Colon (tissue), 2 donors: ENCODE results near the gene VAMP3.
"Not testable (repeated sequence)": the region's sequence is repeated elsewhere in the genome, so short reads cannot be mapped to it uniquely, and the experiment has no call there.

Experiments
- FAIRE-seq: peaks from 2 replicates; lab custom pipeline; 2012; peaks lifted over from hg19 to GRCh38; lab: Jason Lieb, UNC
- donor health status: control.
- donor health status: control.

VAMP3 gene

DNA sequence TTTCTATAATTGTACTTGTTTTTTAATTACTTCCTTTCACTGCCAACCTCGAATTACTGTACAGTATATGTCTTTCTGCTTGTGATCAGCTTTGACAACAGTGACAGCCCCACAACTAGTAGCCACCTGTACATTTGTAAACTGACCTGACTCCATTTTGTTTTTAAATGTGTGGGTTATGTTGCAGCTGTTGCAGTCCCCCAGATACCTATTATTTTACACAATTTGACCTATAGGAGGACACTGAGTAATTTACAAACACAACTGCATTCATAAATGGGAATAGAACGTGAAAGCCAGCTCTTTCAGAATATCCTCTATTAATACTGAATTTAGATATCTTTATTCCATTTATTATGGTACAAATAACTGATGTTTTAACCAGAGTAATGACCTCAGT, 2.5 kb upstream of the VAMP3 start:
- no peak for FAIRE-seq

DNA sequence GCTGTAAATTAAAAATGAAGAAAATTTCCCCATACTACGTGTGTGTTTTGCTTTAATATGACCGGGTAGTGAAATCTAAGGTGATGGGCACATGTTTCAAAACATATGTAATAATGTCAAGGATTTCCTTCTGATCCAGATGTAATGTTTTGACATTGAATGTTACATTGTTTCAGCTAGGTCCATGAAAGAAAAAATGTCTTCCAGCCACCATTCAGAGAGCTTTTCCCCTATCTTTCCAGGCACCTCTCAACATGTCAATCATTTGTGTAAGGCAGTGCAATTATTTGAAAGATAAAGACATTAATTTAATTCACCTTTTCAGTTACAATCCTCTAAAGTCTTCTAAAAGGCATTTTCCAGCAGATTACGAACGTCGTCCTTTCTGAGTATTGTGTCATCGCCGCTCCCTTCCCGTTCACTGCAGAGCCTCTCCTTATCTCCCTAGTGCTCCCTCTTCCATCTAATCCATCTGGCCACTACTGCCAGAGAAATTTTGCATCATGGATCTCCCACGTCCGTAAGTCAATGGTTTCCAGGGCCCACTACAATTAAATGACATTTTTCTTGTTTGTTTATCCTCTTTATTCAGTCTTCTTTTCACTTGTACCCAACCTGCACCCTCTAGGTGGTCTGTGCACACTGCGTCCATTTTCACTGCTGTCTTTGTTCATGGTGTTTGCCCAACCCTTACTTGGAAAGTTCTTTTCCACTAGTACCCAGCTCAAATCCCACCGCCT, 1.3 kb upstream of the VAMP3 start:
- no peak for FAIRE-seq

DNA sequence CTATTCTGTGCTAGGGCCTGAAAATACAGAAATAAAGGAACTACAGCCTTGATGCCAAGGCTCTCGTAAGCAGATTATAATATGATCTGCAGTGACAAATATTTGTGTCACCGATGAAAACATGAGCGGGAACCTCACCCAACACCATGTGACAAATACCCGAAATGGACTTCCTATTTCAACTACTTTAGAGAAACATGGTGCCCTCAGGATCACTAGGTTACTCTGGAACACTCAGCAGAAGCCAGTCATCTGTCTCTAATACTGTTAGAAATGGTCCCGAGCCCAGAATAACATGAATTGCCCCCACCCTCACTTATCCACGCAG, 463 bp upstream of the VAMP3 start:
- no peak for FAIRE-seq

DNA sequence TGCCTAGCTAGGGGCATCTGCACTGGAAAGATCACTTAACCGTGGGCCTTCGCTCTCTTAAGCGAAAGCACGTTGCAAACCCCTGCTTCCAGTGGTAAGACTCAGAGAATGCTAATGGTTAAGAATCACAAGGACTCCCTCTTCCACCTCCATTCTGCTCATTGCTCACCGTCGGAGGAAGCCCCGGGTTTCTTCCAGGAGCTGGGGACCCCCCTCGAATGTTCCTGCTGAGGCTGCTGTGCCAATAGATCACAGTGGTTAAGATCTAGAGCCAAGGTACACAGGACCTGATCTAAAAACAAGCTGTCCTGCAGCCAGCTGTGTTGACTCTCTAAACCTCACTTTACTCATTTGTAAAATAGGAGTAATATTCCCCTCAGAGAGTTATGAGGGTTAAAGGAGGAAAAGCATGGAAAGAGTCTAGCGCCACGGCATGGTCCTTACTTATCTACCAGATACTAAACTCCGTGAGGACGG, 765 bp downstream of the VAMP3 start:
- no peak for FAIRE-seq

DNA sequence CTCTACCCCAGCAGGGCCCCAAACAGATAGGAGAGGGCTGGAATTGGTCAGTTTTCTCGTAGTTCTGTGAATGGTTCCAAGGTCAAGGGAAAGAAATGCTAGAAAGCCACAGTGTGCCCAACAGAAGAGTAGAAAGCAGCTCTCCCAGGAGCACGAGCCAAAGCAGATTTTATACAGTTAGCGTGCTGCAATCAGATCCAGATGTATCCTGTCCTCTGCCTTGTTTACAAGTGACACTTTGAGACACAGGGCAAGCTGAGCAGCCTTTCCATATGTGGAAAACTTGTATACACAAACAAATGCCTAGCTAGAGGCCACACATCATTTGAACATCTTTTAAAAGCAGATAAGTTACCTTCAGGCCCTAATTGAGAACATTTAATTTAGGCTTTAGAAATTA, 6.5 kb downstream of the VAMP3 start:
- no peak for FAIRE-seq

DNA sequence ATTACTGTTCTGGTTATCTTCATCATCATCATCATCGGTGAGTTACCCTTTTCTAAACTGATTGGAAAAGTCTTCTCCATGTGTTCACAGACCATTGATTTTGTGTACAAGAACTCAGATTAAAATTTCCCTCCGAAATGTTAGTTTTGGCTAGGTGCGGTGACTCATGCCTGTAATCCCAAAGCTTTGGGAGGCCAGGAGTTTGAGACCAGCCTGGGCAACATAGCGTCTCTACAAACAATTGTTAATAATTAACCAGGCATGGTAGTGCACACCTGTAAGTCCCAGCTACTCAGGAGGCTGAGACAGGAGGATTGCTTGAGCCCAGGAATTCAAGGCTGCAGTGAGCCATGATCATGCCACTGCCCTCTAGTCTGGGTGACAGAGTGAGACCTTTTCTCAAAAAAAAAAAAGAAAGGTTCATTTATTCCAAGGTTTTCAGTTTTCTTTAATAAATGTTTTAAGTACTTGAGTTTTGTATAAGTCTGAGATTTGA, 7.1 kb downstream of the VAMP3 start:
- no peak for FAIRE-seq

DNA sequence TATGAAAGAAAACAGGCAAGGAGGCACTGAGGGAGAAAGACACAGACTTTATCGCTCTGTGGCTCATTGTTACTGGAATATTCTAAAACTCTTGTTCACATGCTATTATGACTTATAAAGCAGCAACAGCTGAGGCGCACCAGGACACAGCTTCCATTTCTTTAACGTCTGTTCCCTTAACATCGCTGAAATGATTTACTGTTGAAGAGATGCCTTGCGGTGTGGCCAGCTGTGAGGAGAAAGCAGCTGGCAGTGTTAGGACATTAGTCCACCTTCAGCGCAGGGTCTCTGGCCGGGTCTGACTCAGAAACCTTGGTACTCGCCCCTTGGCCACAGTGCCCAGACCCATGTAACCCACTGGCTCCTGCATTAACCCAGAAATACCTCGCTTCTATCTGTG, 9.9 kb downstream of the VAMP3 start:
- FAIRE-seq = no peak

DNA sequence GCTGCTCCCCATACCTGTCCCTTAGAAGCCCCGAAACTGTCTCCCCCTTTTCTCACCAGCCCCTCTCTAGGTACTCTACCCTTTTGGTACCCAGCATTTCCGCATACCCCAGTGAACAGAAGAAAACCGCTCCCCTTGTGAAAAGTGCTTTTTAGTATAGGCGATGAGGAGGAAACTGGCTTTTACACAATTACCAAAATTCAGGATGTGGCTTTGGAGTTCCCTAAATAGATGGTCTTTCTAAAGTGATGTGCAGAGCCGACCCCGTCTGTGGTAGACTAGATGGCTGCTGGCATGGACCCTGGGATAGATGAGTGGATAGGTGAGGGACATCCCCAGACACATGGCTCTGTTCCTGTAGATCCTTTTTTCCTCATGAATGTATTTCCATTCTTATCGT, 10.4 kb downstream of the VAMP3 start:
- no peak for FAIRE-seq

DNA sequence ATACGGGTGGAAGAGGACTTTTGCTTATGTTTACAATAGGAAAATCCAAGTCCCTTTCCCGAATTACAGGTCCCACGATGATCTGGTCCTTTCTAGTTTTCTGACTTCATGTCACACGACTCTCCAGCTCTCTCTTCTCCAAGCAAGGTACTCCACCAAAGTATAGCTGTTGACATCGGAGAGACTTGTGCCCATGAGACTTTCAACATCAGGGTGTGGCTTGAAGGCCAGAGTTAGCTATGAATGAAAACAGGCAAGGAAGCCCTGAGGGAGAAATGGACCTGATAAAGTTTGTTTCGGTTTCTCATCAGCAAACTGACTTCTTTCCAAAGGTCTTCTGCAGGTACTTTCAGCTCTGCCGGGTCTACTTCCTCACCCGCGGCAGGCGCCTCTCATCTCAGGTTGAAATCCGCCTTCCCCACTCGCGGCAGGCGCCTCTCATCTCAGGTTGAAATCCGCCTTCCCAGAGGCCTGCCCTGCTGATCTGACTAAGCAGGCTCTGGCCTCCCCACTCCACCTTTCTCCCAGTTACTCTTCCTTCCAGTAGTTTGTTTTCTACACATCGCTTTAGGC, 10.9 kb downstream of the VAMP3 start:
- no peak for FAIRE-seq

DNA sequence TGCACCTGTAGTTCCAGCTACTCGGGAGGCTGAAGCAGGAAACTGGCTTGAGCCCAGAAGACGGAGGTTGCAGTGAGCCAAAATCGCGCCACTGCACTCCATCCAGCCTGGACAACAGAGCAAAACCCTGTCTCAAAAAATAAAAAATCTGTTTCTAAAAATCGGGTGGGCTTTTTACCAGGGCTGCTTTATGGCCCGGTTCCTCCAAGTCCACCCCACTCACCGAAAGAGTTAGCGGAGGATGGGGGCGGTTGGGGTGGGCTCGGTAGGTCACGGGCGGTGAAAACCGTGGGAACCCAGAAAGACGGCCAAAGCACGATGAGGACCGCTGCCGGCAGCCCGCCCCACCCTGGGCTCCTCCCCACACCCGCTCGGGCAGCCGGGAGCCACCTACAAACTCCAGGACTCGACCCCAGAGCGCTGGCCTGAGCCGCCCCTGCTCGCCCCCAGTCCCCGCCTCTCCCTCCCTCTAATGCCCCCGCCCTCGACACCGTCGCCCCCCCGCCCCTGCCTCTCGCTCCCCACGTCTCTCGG, 12.1 kb downstream of the VAMP3 start:
- no peak for FAIRE-seq

DNA sequence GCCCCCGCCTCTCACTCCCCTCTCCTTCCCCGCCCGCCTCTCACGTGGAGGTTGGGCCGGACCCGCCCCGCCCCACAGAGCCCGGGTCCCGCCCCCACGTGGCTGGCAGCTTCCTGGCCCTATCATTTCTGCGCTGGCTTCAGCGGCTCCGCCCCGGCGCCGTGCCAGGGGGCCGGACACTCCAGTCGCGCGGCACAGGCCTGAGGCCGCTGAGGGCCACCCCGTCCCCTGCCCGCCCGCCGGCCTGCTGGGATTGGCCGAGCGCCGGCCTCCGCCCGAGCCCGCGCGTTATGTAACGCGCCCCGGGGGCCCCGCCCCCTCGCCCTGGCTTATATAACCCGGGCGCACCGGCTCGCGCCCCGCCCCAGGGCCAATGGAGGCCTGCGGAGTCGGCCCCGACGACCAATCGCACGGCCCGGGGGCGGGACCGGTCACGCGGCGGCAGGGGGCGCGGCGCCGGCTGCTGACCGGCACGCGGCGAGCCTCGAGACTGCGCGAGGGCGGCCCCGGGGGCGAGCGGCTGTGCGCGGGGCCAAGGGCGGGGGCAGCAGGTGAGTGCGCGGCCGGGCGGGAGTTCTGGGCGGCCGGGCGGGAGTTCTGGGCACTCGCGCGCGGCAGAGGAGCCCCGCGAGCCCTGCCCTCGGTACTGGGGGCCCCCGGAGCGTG, 12.9 kb downstream of the VAMP3 start, which contains the start of gene PER3:
Gene PER3, plus strand, starts transcription at position 466 of the 666 bp plus-strand sequence. CDS start 587 bp downstream, outside the sequence.
- FAIRE-seq = no peak

DNA sequence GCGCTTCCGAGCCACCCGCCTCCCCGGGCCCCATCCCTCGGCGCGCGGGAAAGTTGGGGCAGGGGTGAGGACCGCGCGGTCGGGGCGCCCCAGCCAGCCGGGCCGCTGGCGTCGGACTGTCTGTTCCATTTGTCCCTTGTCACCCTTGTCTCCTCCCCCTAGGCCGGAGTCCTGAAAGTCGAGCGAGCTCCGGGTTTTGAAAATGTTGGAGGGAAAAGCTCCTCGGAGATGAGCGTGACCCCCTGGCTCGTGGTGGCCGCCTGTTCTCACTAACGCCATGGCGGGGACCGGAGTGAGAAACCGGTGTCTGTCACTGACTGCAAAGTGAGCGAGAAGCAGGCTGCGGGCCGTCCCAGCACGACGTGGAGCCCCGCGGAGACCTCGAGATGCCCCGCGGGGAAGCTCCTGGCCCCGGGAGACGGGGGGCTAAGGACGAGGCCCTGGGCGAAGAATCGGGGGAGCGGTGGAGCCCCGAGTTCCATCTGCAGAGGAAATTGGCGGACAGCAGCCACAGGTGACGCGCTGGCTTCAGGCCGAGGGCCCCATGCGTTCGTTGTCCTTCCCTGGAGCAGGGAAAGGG, 13.5 kb downstream of the VAMP3 start:
- no peak for FAIRE-seq

DNA sequence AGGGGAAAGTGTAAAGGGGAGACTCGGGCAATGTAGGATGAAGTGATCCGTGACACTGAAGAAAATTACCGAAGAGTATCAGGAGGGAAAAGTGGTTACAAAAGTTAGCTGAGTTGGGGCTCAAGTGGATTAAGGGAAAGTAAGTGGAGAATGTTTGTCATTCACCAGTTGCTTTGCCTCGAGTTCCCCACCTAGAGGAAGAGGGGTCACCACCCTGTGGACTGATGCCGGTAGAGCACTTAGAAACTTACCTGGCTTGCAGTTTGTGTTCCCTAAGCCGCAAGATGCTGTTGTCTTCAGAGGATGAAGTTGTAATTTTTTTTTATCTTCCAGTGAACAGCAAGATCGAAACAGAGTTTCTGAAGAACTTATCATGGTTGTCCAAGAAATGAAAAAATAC, 14.0 kb downstream of the VAMP3 start:
- no peak for FAIRE-seq

DNA sequence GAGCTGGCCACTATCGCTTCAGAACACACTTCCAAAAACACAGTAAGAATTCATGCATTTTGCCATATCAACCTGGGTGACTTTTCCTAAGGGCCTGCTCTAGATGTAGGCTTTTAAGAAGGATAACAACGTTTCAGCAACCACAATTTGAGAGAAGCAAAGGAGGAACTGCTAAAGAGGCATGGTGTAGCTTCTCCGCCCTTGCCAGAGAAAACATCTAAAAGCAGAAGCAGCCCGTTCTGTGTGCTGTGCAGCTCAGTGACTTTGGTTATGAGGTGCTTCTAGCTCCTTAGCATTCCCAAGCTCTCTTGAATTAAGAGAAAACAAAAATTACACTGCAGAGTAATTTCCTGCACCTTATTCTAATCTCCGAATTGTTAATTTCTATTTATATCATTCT, 15.7 kb downstream of the VAMP3 start:
- no peak for FAIRE-seq

DNA sequence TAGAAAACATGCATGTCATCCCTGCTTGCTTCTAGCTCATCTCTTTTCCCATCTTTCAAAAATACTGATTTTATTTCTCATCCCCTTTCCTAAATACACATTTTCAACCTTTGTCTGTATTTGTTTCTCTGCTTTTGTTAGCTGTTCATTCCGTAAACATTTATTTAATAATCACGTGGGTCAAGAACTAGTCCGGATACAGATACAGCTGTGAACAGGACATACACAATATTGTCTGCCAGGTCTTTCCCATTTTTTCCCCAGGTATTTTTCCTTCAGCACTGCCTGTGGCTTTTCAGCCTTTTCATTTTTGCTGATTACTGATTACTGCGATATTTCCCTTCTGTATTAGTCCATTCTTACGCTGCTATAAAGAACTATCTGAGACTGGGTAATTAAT, 18.7 kb downstream of the VAMP3 start:
- FAIRE-seq = no peak

DNA sequence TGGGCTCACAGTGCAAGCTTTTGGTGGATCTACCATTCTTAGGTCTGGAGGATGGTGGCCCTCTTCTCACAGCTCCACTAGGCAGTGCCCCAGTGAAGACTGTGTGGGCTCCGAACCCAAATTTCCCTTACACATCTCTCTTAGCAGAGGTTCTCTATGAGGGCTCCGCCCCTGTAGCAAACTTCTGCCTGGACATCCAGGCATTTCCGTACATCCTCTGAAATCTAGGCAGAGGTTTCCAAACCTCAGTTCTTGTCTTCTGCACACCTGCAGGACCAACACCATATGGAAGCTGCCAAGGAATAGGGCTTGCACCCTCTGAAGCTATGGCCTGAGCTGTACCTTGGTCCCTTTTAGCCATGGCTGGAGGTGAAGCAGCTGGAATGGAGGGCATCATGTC, 19.9 kb downstream of the VAMP3 start:
- FAIRE-seq = not testable (repeated sequence)

DNA sequence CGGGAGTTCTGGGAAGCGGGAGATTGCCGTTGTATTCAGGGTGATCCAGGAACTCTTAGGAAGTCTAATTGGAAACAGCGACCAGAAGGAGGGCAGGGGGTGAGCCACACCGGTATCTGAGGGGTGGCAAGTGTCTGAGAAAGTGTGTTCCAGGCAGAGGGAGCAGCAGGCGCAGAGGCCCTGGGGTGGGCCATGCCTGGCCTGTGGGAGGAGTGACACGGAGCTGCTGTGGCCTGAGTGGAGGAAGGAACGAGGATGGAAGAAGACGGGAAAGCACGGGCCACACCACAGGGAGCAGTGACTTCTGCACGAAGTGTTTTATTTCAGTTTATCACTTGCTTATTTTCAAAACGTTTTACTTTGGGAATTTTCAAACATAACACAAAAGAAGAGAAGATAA, 24.3 kb downstream of the VAMP3 start:
- no peak for FAIRE-seq

DNA sequence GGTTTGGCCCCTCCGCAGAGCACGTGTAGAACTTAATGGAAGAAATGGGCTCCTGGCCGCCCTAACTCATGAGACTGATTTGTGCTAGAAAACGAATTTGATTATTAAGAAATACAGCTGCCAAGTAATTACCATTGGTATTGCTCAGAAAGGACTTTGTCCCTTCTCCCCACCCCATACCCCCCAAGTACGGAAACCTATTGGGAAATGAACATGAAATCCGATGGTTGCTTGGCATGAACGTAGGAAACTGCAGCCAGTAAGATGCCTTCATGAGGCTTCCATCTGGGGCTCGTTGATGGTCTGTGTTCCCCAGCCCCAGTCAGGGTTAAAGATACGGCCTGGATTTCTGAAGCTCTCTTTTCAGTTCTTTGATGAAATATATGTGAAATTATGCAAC, 34.4 kb downstream of the VAMP3 start:
- FAIRE-seq = no peak

DNA sequence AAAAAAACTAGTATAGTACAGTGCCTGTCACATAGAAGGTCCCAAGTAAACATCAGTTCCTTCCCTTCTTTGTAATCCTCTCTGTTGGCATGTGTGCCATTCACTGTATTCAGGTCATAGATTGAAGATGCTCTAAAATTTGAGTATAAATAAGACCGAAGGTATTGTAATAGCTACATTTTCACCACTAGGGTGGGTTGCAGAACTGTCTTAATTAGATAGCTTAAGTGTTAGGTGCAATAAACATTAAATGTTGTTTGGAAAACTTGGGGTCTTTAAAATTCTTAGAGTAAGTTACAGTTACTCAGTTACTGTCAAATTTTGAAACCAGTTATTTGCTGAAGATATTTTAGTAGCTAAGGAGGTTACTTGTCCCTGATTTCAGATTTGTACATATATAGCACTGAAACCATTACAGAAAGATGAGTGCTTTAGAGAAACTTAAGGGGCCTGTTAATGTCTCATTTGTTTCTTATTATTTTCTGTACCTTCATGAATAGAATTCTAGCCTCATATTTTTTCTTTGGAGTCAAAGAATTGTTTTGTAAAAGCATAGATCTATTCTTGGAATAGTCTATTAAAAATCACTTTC, 37.3 kb downstream of the VAMP3 start:
- FAIRE-seq = no peak

DNA sequence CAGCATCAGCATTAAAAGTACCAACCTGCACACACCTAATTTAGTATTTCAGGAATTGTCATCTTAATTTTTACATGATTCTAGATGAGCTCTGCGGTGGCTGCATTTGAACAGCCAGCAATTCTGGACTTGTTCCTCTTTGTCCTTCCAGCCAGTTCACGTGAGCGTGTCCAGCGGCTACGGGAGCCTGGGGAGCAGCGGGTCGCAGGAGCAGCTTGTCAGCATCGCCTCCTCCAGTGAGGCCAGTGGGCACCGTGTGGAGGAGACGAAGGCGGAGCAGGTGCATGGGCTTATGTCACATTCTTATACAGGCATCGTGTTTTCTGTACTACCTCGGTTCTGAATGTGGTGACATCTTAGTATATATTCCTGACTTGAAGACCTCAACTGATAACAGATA, 38.6 kb downstream of the VAMP3 start:
- FAIRE-seq = no peak

DNA sequence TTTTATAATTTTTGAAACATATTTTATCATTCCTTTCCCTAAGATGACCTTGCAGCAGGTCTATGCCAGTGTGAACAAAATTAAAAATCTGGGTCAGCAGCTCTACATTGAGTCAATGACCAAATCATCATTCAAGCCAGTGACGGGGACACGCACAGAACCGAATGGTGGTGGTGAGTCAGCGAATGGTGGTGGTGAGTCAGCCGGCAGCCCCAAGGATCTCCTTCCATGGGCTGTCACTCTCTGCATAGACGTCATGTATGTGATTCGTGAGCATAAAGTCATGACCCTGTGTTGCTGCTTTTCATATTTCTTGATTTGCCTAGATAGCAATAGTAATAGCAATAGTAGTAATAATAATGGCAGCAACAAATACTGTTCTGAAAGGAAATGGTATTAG, 39.3 kb downstream of the VAMP3 start:
- FAIRE-seq = no peak

DNA sequence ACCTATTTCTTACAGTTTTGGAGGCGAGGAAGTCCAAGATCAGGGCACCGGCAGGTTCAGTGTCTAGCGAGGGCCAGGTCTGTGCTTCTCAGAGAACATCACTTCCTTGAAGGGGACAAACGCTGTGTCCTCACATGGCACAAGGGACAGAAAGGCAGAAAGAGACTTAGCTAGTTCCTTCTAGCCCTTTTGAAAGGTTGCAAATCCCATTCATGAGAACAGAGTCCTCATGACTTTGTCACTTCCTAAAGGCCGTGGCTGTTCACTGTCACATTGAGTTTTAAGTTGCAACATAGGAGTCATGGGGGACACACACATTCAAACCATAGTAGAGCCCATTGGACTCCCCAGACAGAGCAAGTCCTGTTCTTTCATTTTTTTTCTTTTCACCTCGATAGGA, 40.4 kb downstream of the VAMP3 start:
- no peak for FAIRE-seq
